CD14-positive monocyte (primary cell): Measurements from ENCODE around the gene PLCB3. TPM values are rescaled to one million over a fixed set of nuclear protein-coding genes. Genes with fewer than 3 reads are reported as not detected.

ENCODE experiments used
- DNase-seq, 3 donors: peaks; one replicate each; pipeline ENCODE4 v3.0.0-alpha.2; 2011 to 2022
- H2AFZ ChIP-seq: 2 replicates; pipeline ENCODE4 v1.6.0; 2012; ENCODE audit warnings: mild to moderate bottlenecking, low read depth, low read length, inconsistent platforms; ENCODE audit not compliant: insufficient read depth, poor library complexity, severe bottlenecking
- H3K27ac ChIP-seq, 2 donors: 1 replicate in 1 of 2; 2 replicates in 1 of 2; pipeline ENCODE4 v1.5.1; 2012 to 2013; ENCODE audit warnings: low read length in 2 of 2, control low read depth in 1 of 2, inconsistent platforms in 1 of 2, low read depth in 1 of 2, mild to moderate bottlenecking in 1 of 2
- H3K27me3 ChIP-seq, 2 donors: one replicate each; pipeline versions ENCODE4 v1.6.0 to v1.6.1; 2011 to 2013; ENCODE audit warnings: low read length in 2 of 2; ENCODE audit not compliant: control insufficient read depth in 2 of 2, insufficient read depth in 2 of 2
- H3K36me3 ChIP-seq, 2 donors: replicated peaks in 1 of 2; 1 replicate in 1 of 2; 2 replicates in 1 of 2; pipeline versions ENCODE4 v1.5.1 to v1.6.1; 2012 to 2013; ENCODE audit warnings: low read length in 2 of 2, control low read depth in 1 of 2, inconsistent platforms in 1 of 2, mild to moderate bottlenecking in 1 of 2; ENCODE audit not compliant: insufficient read depth in 2 of 2, control insufficient read depth in 1 of 2
- H3K4me1 ChIP-seq, 2 donors: 1 replicate in 1 of 2; 2 replicates in 1 of 2; pipeline versions ENCODE4 v1.5.1 to v1.6.1; 2012 to 2013; ENCODE audit warnings: low read length in 2 of 2, control low read depth in 1 of 2, inconsistent platforms in 1 of 2, mild to moderate bottlenecking in 1 of 2, moderate library complexity in 1 of 2; ENCODE audit not compliant: insufficient read depth in 2 of 2, control insufficient read depth in 1 of 2
- H3K4me2 ChIP-seq: replicated peaks from 2 replicates; pipeline ENCODE3; 2012; ENCODE audit warnings: low read length, moderate library complexity, mild to moderate bottlenecking; ENCODE audit not compliant: poor library complexity, severe bottlenecking; ENCODE audit errors: extremely low read depth
- H3K4me3 ChIP-seq, 3 experiments: fragments of 200-600 bp in 1 of 3; sonication (generic) in 1 of 3; replicated peaks in 1 of 3; 1 replicate in 2 of 3; 2 replicates in 1 of 3; pipeline ENCODE4 v1.5.1; 2011 to 2013; ENCODE audit warnings: low read length in 3 of 3, mild to moderate bottlenecking in 3 of 3, control low read depth in 2 of 3, low read depth in 2 of 3, inconsistent platforms in 1 of 3, moderate library complexity in 1 of 3
- H3K79me2 ChIP-seq: 2 replicates; pipeline ENCODE4 v1.6.0; 2012; ENCODE audit warnings: mild to moderate bottlenecking, control low read depth, inconsistent platforms, low read length, moderate library complexity; ENCODE audit not compliant: insufficient read depth
- H3K9ac ChIP-seq: 2 replicates; pipeline ENCODE4 v1.6.0; 2017; ENCODE audit warnings: low read length, mild to moderate bottlenecking; ENCODE audit not compliant: insufficient read depth, poor library complexity, severe bottlenecking
- H3K9me3 ChIP-seq, 2 donors: replicated peaks in 1 of 2; 1 replicate in 1 of 2; 2 replicates in 1 of 2; pipeline versions ENCODE4 v1.5.1 to v1.6.1; 2012 to 2013; ENCODE audit warnings: low read length in 2 of 2, control low read depth in 1 of 2; ENCODE audit not compliant: control insufficient read depth in 1 of 2, insufficient read depth in 1 of 2
- H4K20me1 ChIP-seq: 2 replicates; pipeline ENCODE4 v1.6.0; 2012; ENCODE audit warnings: mild to moderate bottlenecking, low read length, control low read depth, moderate library complexity; ENCODE audit not compliant: insufficient read depth
- H3K27ac Mint-ChIP-seq, 7 donors: one replicate each; pipeline ENCODE4 v1.8.0; 2020; ENCODE audit warnings: mild to moderate bottlenecking in 7 of 7, mixed read lengths in 7 of 7, moderate library complexity in 6 of 7, inconsistent platforms in 2 of 7
- H3K27me3 Mint-ChIP-seq, 3 donors: one replicate each; pipeline ENCODE4 v1.8.0; 2021 to 2022; ENCODE audit warnings: low read depth in 3 of 3, mild to moderate bottlenecking in 3 of 3, mixed read lengths in 3 of 3, moderate library complexity in 3 of 3, inconsistent platforms in 1 of 3
- H3K36me3 Mint-ChIP-seq, 2 donors: one replicate each; pipeline ENCODE4 v1.8.0; 2020; ENCODE audit warnings: mixed read lengths in 2 of 2, inconsistent platforms in 1 of 2, mild to moderate bottlenecking in 1 of 2
- H3K4me1 Mint-ChIP-seq: one replicate; pipeline ENCODE4 v1.8.0; 2020; ENCODE audit warnings: mild to moderate bottlenecking, mixed read lengths
- H3K4me3 Mint-ChIP-seq, 2 donors: one replicate each; pipeline ENCODE4 v1.8.0; 2020; ENCODE audit warnings: mild to moderate bottlenecking in 2 of 2, mixed read lengths in 2 of 2, moderate library complexity in 1 of 2
- H3K9me3 Mint-ChIP-seq, 7 donors: one replicate each; pipeline ENCODE4 v1.8.0; 2020 to 2022; ENCODE audit warnings: mixed read lengths in 7 of 7, mild to moderate bottlenecking in 6 of 7, moderate library complexity in 6 of 7, inconsistent platforms in 2 of 7
- WGBS: methylation state at CpG from one replicate; pipeline ENCODE4 v1.1.5; 2013; ENCODE audit warnings: missing lambda C conversion rate; ENCODE audit not compliant: insufficient coverage; 5-methylcytosine and 5-hydroxymethylcytosine counted together
- intact Hi-C, 2 donors: fragments of 100-400 bp; cut with micrococcal nuclease; formaldehyde crosslinking; loops; one replicate each; pipeline versions ENCODE4 v1.15.0 to v1.15.1; 2023
- polyA plus RNA-seq, 3 donors: library from polyadenylated mRNA; depleted of rRNA in 1 of 3; unstranded in 2 of 3; stranded (reverse) in 1 of 3; fragments of 300-500 nt in 2 of 3; fragments of >200 nt in 1 of 3; fragmentation: Illumina TruSeq in 2 of 3; gene quantifications; 1 replicate in 2 of 3; 2 replicates in 1 of 3; pipeline ENCODE4 v1.2.3, GENCODE V29; 2012 to 2021
- TF ChIP-seq, protein P1 (sequence below): fragments of 200-600 bp; IDR thresholded peaks from one replicate; pipeline ENCODE4 v1.8.0; 2022; ENCODE audit warnings: antibody characterized with exemption, mild to moderate bottlenecking

PLCB3 gene
- polyA plus RNA-seq, 3 donors = 1.1 to 17.8 (median 1.4) TPM

DNA sequence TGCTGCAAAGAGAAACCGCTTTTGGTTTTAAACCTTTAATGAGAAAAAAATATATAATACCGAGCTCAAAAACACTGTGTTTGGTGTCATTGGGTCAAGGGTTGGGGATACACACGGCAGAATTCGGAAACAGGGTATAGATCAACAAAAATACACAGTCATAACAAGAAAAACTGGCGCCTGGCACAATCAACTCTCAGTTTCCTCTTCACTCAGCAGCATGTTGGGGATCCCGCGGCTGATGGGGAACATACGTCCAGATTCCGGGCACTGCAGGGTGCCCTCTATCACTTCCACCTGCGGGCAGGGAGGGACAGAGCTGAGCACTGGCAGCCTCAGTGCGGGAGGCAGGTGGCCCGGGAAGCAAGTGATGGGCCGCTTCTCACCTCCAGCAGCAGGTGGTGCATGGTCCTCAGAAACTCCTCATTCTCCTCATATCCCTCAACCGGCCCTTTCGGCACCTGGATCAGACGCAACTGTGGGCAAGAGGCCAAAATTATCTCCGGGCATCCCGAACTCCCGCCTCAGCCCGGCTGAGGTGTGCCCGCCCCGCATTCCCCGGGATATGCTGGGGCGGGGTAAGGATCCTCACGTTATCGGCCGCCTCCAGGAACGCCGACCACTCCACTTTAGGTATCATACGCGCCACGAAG is 65.5 kb downstream of the PLCB3 start:
- DNase-seq = no peak
- intact Hi-C loops = loop anchor here (1.0 to 5.0 kb wide), 2 partner anchors 11 to 41 kb away; partner anchors contain the start of genes RPS6KA4 (in 2 of the 2) and ESRRA (in 1 of the 2)
- H4K20me1 ChIP-seq = peaks cover 44% of the 10 kb centered on the region
- peaks cover 46 to 56% of the 10 kb centered on the region in 2 donors for H3K36me3 ChIP-seq
- H3K4me1 ChIP-seq = peaks cover 28 to 43% of the 10 kb centered on the region in 2 donors
- H3K27ac ChIP-seq = peak overlapping the region; percentile 96 to 97
- H3K9ac ChIP-seq = peak overlapping the region; percentile 83
- peaks cover 20% of the 10 kb centered on the region for H3K79me2 ChIP-seq
- 4% methylated on average over 28 of the region's 32 CpGs for WGBS
- Mint-ChIP-seq H3K27me3 (no peaks in the 10 kb centered on the region), H3K4me3 (peak overlapping the region; percentile 88 to 94), H3K36me3 (peaks cover 44 to 62% of the 10 kb centered on the region in 2 donors), H3K4me1 (peaks cover 37% of the 10 kb centered on the region), H3K9me3 (no peaks in the 10 kb centered on the region), H3K27ac (peak overlapping the region; percentile 98 to 99 (median 99))
- no peaks in the 10 kb centered on the region for H3K27me3 ChIP-seq
- TF ChIP-seq, protein P1, sequence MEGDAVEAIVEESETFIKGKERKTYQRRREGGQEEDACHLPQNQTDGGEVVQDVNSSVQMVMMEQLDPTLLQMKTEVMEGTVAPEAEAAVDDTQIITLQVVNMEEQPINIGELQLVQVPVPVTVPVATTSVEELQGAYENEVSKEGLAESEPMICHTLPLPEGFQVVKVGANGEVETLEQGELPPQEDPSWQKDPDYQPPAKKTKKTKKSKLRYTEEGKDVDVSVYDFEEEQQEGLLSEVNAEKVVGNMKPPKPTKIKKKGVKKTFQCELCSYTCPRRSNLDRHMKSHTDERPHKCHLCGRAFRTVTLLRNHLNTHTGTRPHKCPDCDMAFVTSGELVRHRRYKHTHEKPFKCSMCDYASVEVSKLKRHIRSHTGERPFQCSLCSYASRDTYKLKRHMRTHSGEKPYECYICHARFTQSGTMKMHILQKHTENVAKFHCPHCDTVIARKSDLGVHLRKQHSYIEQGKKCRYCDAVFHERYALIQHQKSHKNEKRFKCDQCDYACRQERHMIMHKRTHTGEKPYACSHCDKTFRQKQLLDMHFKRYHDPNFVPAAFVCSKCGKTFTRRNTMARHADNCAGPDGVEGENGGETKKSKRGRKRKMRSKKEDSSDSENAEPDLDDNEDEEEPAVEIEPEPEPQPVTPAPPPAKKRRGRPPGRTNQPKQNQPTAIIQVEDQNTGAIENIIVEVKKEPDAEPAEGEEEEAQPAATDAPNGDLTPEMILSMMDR = no peak
- peak overlapping the region; percentile 82 for H2AFZ ChIP-seq
- peak overlapping the region; percentile 95 for H3K4me2 ChIP-seq
- no peaks in the 10 kb centered on the region for H3K9me3 ChIP-seq
- H3K4me3 ChIP-seq = peak overlapping the region; percentile 49 to 91 (median 69)

DNA sequence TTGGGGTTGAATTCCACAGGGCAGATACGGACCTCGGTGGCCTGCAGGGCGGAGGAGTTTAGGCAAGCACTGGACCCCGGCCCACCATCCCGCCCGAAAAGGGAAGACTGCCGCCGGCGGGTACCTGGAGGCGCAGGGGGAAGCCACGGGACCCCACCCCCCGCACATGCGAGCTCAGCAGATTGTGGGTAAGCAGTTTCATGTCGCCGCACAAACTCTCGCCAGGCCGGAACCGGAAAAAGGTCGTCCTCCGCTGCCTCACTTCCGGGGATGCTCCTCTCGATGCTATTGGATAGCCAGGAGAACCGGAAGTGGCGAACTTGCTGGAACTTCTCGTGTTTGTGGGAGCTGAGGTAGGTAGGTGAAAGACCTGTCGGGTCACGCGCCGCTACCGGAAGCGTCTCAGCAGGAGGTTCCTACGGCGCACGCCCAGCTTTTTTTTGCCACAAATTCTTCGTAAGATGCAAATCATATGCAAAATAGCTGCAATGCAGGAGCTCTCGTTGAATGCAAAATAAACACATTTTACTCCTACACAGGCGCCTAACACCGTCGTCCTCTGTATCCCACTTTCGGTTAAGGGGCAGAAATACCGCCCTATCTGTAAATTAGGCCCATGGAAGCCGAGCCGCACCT is 66.1 kb downstream of the PLCB3 start, which contains the start of gene TRMT112:
Gene TRMT112 (minus strand): TSS at position 235 of the 636 bp plus-strand sequence. CDS start 33 bp downstream, at position 202.
- WGBS = under 1% methylated on average over 42 of the region's 43 CpGs
- Histone ChIP-seq H3K4me3 (peak within 1 kb of the TSS; percentile 51 to 93 (median 91)), H2AFZ (peak within 1 kb of the TSS; percentile 82), H3K36me3 (peaks cover 48 to 60% of the 10 kb centered on the region in 2 donors), H3K9me3 (no peaks in the 10 kb centered on the region), H3K4me1 (peaks cover 28 to 43% of the 10 kb centered on the region in 2 donors), H3K27ac (peak within 1 kb of the TSS; percentile 96 to 97), H3K9ac (peak within 1 kb of the TSS; percentile 83), H3K4me2 (peak within 1 kb of the TSS; percentile 95), H3K79me2 (peaks cover 16% of the 10 kb centered on the region), H4K20me1 (peaks cover 41% of the 10 kb centered on the region), H3K27me3 (no peaks in the 10 kb centered on the region)
- Mint-ChIP-seq H3K27me3 (no peaks in the 10 kb centered on the region), H3K9me3 (no peaks in the 10 kb centered on the region), H3K4me1 (peaks cover 36% of the 10 kb centered on the region), H3K27ac (peak within 1 kb of the TSS; percentile 98 to 99 (median 99)), H3K36me3 (peaks cover 47 to 62% of the 10 kb centered on the region in 2 donors), H3K4me3 (peak within 1 kb of the TSS; percentile 88 to 94)
- peak; percentile 95 to 98 (median 98) for DNase-seq
- TF ChIP-seq, protein P1 = no peak
- intact Hi-C loops = loop anchor here (1.0 to 5.0 kb wide), 2 partner anchors 12 to 40 kb away; partner anchors contain the start of genes RPS6KA4 (in 2 of the 2) and ESRRA (in 1 of the 2)
